AG08396 (cell line): ENCODE measurements around the gene MLIP.

Source experiments
- DNase-seq: peaks from one replicate; pipeline ENCODE4 v3.0.0; 2012; ENCODE audit warnings: low spot score, mixed read lengths

The MLIP gene

DNA sequence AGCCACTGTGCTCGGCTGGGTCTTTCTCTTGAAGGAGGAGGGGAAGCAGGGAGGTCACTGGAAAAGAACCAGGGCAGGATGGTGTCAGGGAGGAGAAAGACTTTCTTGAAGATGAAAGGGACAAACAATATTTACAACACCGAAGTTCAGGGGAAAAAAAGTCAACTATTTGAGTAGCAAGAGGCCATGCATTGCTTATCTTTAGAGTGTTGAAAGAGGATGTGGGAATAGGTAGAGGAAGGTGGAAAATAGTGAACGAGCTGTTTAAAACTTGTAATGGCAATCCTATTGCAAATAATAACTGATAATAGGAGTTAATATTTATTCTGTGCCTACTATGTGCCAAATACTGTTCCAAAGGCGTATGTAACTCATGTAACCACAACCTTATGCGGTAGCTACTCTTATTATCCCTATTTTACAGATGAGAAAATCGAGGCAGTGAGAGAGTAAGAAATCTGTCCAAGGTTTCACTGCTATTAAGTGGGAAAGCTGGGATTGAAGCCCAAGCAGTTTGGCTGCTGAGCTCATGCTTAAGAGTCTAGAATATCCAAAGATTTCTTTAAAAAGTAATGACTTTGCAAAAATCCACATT lies 12.7 kb upstream of the MLIP start:
- no peak for DNase-seq

- DNase-seq: no peak
Observed at GRCh38 chr6:54099225-54099624, 12.0 kb upstream of the MLIP start.

- no peak for DNase-seq
Observed at GRCh38 chr6:54100411-54101006, 10.7 kb upstream of the MLIP start.

DNA sequence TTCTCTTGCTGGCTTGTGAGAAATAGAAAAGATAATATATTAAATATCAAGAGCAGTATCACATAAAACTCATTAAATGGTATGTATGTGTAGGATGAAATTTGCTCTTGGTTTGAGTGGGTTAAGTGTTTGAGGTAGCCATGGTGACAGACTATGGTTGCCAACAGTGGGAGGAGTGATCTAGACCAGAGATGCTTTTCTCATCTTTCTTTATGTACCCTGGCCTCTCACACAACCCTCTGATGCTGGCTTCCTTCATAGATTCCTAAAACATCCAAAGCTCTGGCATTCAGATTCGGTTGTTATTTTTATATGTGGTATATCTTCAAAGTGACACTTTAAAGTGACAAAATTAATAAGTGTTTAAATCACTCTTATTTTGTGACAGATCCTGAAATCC lies 9.0 kb upstream of the MLIP start:
- no peak for DNase-seq

DNA sequence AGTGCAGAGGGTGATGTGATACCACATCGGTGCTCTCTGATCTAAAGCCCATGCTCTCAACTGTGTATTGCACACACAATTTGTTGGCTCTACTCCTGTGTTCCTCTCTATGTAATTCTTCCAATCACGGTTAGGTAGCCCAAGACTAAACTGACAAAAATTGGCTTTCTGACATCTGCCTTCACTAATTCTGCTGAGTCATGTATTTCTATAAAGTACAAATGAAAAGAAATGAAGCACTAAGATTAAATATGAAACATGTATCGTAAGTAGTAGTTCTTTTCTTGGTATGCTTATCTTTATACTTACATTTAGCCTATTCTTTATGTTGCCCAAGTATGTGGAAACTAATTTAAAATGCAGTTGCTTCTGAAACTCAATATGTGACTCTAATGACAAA lies 7.7 kb upstream of the MLIP start:
- DNase-seq: no peak

- no peak for DNase-seq
Observed at GRCh38 chr6:54106727-54107126, 4.5 kb upstream of the MLIP start.

- no peak for DNase-seq
Observed at GRCh38 chr6:54107470-54108090, 3.7 kb upstream of the MLIP start.

DNA sequence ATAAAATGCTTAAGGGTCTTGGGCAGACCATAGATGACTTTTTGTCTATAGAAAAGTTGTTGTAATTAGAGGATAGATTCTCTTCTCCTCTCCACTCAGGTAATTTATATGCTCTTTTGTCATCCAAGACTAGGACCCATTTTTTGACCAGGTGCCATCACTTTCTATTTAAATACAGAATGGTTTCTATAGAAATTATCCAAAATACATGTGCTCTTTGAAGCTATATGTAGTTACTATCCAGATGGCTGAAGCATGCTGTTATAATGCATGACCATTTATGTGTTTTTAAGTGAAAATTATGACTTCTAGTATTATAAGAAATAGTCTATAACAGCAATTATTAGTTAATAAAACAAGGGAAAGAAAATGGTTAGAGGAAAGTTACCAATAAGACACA lies 3.0 kb upstream of the MLIP start:
- no peak for DNase-seq

GRCh38 chr6:54109586-54109985 lies 1.7 kb upstream of the MLIP start:
- DNase-seq: no peak

DNA sequence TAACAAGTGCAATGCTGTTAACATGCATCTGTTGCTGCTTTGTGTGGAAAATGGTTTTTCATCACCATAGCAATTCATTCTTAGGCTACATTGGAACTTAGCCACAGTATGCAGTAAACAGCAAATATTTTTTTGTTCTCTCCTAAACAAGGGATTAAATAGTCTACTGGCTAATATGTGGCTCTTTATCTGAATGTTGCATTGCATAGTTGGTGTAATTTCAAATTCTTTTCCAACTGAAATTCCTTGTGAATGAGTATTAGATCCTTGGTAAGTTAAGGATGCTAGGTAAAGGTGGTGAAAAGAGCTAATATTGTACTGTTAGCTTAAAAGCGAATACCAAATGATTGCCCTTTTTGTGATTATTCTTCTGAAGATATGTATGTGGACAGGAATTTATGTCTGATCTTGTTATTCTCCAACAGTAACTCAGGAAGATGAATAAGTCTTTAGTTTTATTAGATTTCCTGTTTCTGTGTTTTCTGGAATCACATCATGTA lies 958 bp downstream of the MLIP start:
- no peak for DNase-seq

DNA sequence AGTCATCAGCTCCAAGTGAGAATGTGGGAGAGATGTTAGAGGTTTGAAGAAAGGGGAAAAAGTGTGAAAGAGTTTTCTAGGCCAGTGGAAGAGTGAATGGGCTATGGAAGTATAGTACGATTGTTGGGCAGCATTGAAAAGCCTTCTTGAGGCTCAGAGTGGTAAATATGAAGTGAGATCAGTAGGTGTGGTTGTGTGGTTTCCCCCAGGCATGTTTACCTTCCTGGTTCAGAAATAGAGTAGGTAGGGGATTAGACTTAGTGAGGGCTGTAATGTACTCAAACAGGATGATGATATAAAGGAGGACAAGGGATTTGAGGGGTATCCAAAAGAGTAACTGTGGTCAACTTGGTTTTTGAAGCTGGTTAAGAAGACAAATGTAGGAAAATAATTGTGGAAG lies 3.7 kb downstream of the MLIP start:
- DNase-seq: no peak

GRCh38 chr6:54115966-54116365 lies 4.7 kb downstream of the MLIP start:
- no peak for DNase-seq

GRCh38 chr6:54118117-54118516 lies 6.9 kb downstream of the MLIP start:
- DNase-seq: no peak

- no peak for DNase-seq
Observed at GRCh38 chr6:54125493-54125892, 14.2 kb downstream of the MLIP start.

GRCh38 chr6:54130179-54130578 lies 18.9 kb downstream of the MLIP start:
- DNase-seq: no peak

DNA sequence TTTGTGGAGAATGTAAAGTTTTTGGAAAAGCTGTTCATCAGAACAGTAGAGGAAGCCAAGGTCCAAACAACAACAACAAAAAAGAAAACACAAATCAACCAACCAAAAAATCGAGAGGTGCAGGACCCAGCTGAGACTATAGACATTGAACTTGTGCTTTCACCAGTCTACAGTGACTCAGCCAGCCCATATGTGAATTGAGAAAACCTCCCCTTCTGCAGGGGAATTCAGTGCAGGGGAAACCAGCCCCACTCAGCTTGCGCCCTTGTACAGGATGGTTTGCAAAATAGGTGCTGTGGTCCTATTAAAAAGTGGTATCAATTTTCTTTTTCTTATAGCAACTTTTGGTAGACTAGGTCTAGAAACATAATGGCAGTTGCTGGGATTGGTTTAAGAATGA lies 21.3 kb downstream of the MLIP start:
- DNase-seq: no peak

- DNase-seq: no peak
Observed at GRCh38 chr6:54133186-54133585, 21.9 kb downstream of the MLIP start.

DNA sequence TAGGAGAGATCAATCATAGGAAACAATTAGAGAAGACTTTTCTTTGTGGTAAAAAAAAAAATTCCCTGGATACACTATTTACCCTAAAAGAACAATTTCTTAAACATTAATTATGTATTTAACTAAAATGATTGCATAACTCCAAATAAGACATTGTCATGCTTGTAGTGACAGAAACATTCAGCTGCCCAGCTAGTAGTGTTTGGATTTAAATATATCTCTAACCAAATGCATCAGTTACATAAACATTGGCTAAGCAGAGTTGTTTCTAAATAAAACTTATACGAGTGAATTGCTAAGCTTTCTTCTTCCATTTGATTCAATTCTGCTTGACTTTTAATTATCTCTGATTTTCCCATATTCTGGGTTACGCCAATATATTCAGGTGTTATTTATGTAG lies 23.7 kb downstream of the MLIP start:
- no peak for DNase-seq

GRCh38 chr6:54135665-54136369 lies 24.6 kb downstream of the MLIP start:
- no peak for DNase-seq

DNA sequence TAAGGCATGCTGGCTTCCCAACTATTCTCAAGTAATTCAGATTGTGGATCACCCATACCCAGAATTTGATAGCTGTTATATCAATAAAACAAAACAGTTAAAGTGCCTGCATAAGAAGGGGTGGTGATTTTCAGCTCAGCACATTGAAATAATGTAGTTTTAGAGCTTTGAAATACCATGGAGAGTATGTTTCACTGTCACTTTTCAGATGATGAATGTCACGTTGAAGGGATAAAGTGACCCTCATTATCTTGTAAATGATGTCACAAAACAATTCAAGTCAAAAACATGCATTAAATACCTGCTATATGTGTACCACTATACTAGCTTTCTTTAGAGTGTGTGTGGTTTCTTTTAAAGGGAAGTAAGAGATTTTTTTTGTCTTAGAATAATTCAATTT lies 27.6 kb downstream of the MLIP start:
- DNase-seq: no peak

- no peak for DNase-seq
Observed at GRCh38 chr6:54140811-54141210, 29.6 kb downstream of the MLIP start.

- no peak for DNase-seq
Observed at GRCh38 chr6:54142889-54143519, 31.8 kb downstream of the MLIP start.

GRCh38 chr6:54151861-54152260 lies 40.6 kb downstream of the MLIP start:
- no peak for DNase-seq
